ENCODE data around the gene RPN2.

DNA sequence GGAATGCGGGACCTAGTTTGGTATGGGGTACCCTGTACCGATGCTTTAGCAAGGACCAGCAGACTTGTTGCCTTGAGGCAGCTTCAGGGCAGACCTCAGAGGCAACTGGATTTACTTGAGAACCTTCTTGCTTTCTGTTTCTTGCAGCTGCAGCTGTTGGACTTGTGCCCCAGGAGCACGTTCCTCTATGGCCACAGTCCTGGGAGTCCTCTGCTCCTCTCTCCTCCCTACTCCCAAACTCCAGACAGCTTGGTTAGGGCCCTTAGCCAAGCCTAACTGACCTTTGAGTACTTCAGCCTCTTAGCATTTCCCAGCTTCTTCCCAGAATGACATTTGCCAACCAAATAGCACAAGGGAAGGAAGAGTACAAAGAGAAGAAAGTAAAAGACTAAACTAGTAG lies 47.8 kb downstream of the RPN2 start:
- no peak for TF ChIP-seq SRSF3 (IDR thresholded peaks at IDR 0.05; ENCODE audit: insufficient read depth, low read length)
- no peak for TF ChIP-seq SIN3A (IDR thresholded peaks at IDR 0.05; ENCODE audit: borderline replicate concordance in 2 of 2, control insufficient read depth in 1 of 2, low read depth in 2 of 2, low read length in 2 of 2)
- TF ChIP-seq ZZZ3 (IDR thresholded peaks at IDR 0.05), result no peak
